ENCODE measurements around the gene ABHD5.

The ABHD5 gene

DNA sequence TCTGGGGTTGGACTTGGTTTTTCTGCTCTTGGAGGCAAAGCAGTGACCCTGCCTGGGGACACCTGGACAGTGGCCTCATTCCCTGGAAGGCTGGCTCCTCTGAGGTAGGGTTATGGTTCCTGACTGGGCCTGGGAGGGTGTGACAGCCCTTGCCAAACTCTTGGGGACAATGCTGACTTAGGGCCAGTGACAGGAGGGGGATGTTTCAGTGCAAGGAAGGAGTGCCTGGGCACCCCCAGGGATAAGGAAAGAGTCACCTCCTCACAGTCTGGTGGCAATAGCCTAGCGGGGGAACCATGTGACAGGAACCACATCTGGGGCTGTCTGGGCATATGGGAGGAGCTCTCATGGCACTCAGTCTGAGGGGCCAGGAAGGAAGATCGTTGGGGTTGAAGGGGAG, 91.8 kb downstream of the ABHD5 start:
- Mint-ChIP-seq H3K4me3 (no peak overlapping the region), H3K4me1 (no peaks in the 10 kb centered on the region), H3K36me3 (no peaks in the 10 kb centered on the region), H3K27me3 (peaks cover 4 to 5% of the 10 kb centered on the region in 2 donors), H3K9me3 (no peaks in the 10 kb centered on the region), H3K27ac (no peak overlapping the region)
- DNase-seq = no peak
- ATAC-seq (replicated peaks) = no peak
